ENCODE measurements around the gene LRRC73. TPM values are rescaled to one million over a fixed set of nuclear protein-coding genes. Genes with fewer than 3 reads are reported as not detected.

LRRC73 gene
- total and polyA plus RNA-seq, 9 of the 15 experiments (the other 6 are each of a cell fraction or from before 2014, with no cell fraction given): 0.07 to 0.55 (median 0.16) TPM; not detected in 3

- no peak for TF ChIP-seq ZNF764 (CRISPR knock-in tag; IDR thresholded peaks at IDR 0.05; ENCODE audit: low read depth)
- no peak for TF ChIP-seq KLF13 (tag; IDR thresholded peaks at IDR 0.05; ENCODE audit: borderline replicate concordance, low read depth)
- TF ChIP-seq TFE3 (CRISPR knock-in tag; IDR thresholded peaks at IDR 0.05): no peak
- TF ChIP-seq NFXL1 (CRISPR knock-in tag; IDR thresholded peaks at IDR 0.05): no peak
- no peak for TF ChIP-seq HMG20A (CRISPR knock-in tag; conservative IDR thresholded peaks at IDR 0.05)
- no peak for TF ChIP-seq MECOM (CRISPR knock-in tag; IDR thresholded peaks at IDR 0.05)
- no peak for TF ChIP-seq UBTF (IDR thresholded peaks at IDR 0.05; ENCODE audit: borderline replicate concordance in 1 of 2, low read depth in 2 of 2, low read length in 2 of 2)
- TF ChIP-seq ELF4 (CRISPR knock-in tag; IDR thresholded peaks at IDR 0.05): no peak
- TF ChIP-seq MAFK (IDR thresholded peaks at IDR 0.05; ENCODE audit: low read length): no peak
- TF ChIP-seq ZBTB49 (CRISPR knock-in tag; IDR thresholded peaks at IDR 0.05; ENCODE audit: borderline replicate concordance): no peak
- TF ChIP-seq TRIM25 (IDR thresholded peaks at IDR 0.05; ENCODE audit: borderline replicate concordance): no peak
- TF ChIP-seq MEF2A (IDR thresholded peaks at IDR 0.05; ENCODE audit: control insufficient read depth, low read depth, low read length): no peak
- no peak for TF ChIP-seq GTF2F1 (IDR thresholded peaks at IDR 0.05; ENCODE audit: low read depth, low read length)
- TF ChIP-seq TBL1XR1 (IDR thresholded peaks at IDR 0.05; ENCODE audit: low read length in 2 of 2): no peak
- TF ChIP-seq SNIP1 (IDR thresholded peaks at IDR 0.05; ENCODE audit: low read depth): no peak
- TF ChIP-seq CGGBP1 (CRISPR knock-in tag; IDR thresholded peaks at IDR 0.05): no peak
- no peak for TF ChIP-seq TSC22D4 (tag; IDR thresholded peaks at IDR 0.05)
- TF ChIP-seq EWSR1 (IDR thresholded peaks at IDR 0.05; ENCODE audit: borderline replicate concordance, low read depth, partially characterized antibody): no peak
- TF ChIP-seq ZNF583 (CRISPR knock-in tag; IDR thresholded peaks at IDR 0.05): no peak
- no peak for TF ChIP-seq ZNF696 (CRISPR knock-in tag; conservative IDR thresholded peaks at IDR 0.05)
Measured at GRCh38 chr6:43496370-43497128, 13.6 kb downstream of the LRRC73 start (continued).

Measured in K562 (cell line).